Smooth muscle cell (in vitro differentiated cells): Measurements from ENCODE around the gene DPYD. TPM values are rescaled to one million over a fixed set of nuclear protein-coding genes. Genes with fewer than 3 reads are reported as not detected.

Experiments used
- DNase-seq: peaks from one replicate; lab custom pipeline; 2025; ENCODE audit not compliant: unreplicated experiment; lab: John Stamatoyannopoulos, UW
- H2AFZ ChIP-seq: fragments of 200-600 bp; sonication (generic); 2 replicates; pipeline ENCODE4 v1.6.0; 2016; ENCODE audit warnings: antibody characterized with exemption, low read depth, mild to moderate bottlenecking
- H3F3A ChIP-seq: fragments of 200-600 bp; sonication (generic); 2 replicates; pipeline ENCODE4 v1.6.0; 2017; ENCODE audit warnings: antibody characterized with exemption, low read depth
- H3K27ac ChIP-seq: fragments of 200-600 bp; sonication (generic); 2 replicates; pipeline ENCODE4 v1.5.1; 2016; ENCODE audit warnings: low read depth, mild to moderate bottlenecking
- H3K27me3 ChIP-seq: fragments of 200-600 bp; sonication (generic); 2 replicates; pipeline ENCODE4 v1.6.1; 2016; ENCODE audit warnings: low read depth, mild to moderate bottlenecking
- H3K36me3 ChIP-seq: fragments of 200-600 bp; sonication (generic); 2 replicates; pipeline ENCODE4 v1.5.1; 2016; ENCODE audit warnings: low read depth
- H3K4me1 ChIP-seq: fragments of 200-600 bp; sonication (generic); 2 replicates; pipeline ENCODE4 v1.5.1; 2016; ENCODE audit warnings: low read depth
- H3K4me2 ChIP-seq: fragments of 200-600 bp; sonication (generic); 2 replicates; pipeline ENCODE4 v1.6.0; 2016; ENCODE audit warnings: mild to moderate bottlenecking
- H3K4me3 ChIP-seq: fragments of 200-600 bp; sonication (generic); 2 replicates; pipeline ENCODE4 v1.5.1; 2016; ENCODE audit warnings: mild to moderate bottlenecking
- H3K79me2 ChIP-seq: fragments of 200-600 bp; sonication (generic); 2 replicates; pipeline ENCODE4 v1.6.0; 2016; ENCODE audit warnings: low read depth, mild to moderate bottlenecking
- H3K9ac ChIP-seq: fragments of 200-600 bp; sonication (generic); 2 replicates; pipeline ENCODE4 v1.6.0; 2016; ENCODE audit warnings: low read depth
- H3K9me3 ChIP-seq: fragments of 200-600 bp; sonication (generic); replicated peaks from 2 replicates; pipeline ENCODE4 v1.5.1; 2016; ENCODE audit warnings: low read depth
- H4K20me1 ChIP-seq: fragments of 200-600 bp; sonication (generic); 2 replicates; pipeline ENCODE4 v1.6.0; 2016; ENCODE audit warnings: low read depth
- CTCF ChIP-seq: fragments of 200-600 bp; sonication (generic); IDR thresholded peaks from 2 replicates; pipeline ENCODE4 v1.5.1; 2017; ENCODE audit warnings: borderline replicate concordance, mild to moderate bottlenecking, antibody characterized with exemption; ENCODE audit not compliant: insufficient read depth, poor library complexity, severe bottlenecking
- WGBS: methylation state at CpG from one replicate; pipeline ENCODE4 v1.1.7; 2016; ENCODE audit warnings: low lambda C conversion rate; 5-methylcytosine and 5-hydroxymethylcytosine counted together
- polyA plus RNA-seq: library from polyadenylated mRNA; unstranded; fragments of >200 nt; fragmentation: Nextera tagmentation; extraction: Ambion mirVana; gene quantifications from 2 replicates; pipeline ENCODE4 v1.2.1, GENCODE V29; 2016
- total RNA-seq: library from RNA; depleted of rRNA; stranded (reverse); fragments of >200 nt; gene quantifications from 2 replicates; pipeline ENCODE4 v1.2.3, GENCODE V29; 2014

Gene DPYD
- total and polyA plus RNA-seq, 2 experiments from 2014 or later: 1.8 to 2.0 TPM

- no peaks in the 10 kb centered on the region for H4K20me1 ChIP-seq
- peaks cover 4% of the 10 kb centered on the region for H3K27me3 ChIP-seq
- no peak overlapping the region for H3K27ac ChIP-seq
- no peak overlapping the region for H3K4me3 ChIP-seq
- H3K36me3 ChIP-seq: no peaks in the 10 kb centered on the region
- no peak for TF ChIP-seq CTCF
- no peak overlapping the region for H3K9ac ChIP-seq
- no peaks in the 10 kb centered on the region for H3F3A ChIP-seq
- H3K4me2 ChIP-seq: no peak overlapping the region
- H3K79me2 ChIP-seq: no peaks in the 10 kb centered on the region
- H3K9me3 ChIP-seq: no peaks in the 10 kb centered on the region
- H3K4me1 ChIP-seq: no peaks in the 10 kb centered on the region
- WGBS: 81% methylated on average over 3 of the region's 3 CpGs
- no peak for DNase-seq
- no peak overlapping the region for H2AFZ ChIP-seq
These were observed 5.3 kb upstream of the DPYD start for GRCh38 chr1:97926017-97926708.

- TF ChIP-seq CTCF: no peak
- Histone ChIP-seq H3K9me3 (no peaks in the 10 kb centered on the region), H3F3A (no peaks in the 10 kb centered on the region), H3K4me1 (peaks cover 2% of the 10 kb centered on the region), H3K36me3 (no peaks in the 10 kb centered on the region), H3K27me3 (peaks cover 4% of the 10 kb centered on the region), H3K27ac (no peak overlapping the region), H2AFZ (peak overlapping the region; percentile 27), H3K9ac (no peak overlapping the region), H4K20me1 (no peaks in the 10 kb centered on the region), H3K4me2 (no peak overlapping the region), H3K4me3 (no peak overlapping the region), H3K79me2 (no peaks in the 10 kb centered on the region)
- no peak for DNase-seq
These were observed 4.3 kb upstream of the DPYD start for GRCh38 chr1:97925151-97925550.

GRCh38 chr1:97923811-97924210 is 3.0 kb upstream of the DPYD start:
- no peaks in the 10 kb centered on the region for H4K20me1 ChIP-seq
- H3K27ac ChIP-seq: no peak overlapping the region
- no peak overlapping the region for H2AFZ ChIP-seq
- 85% methylated on average over 2 of the region's 2 CpGs for WGBS
- H3K4me1 ChIP-seq: peaks cover 8% of the 10 kb centered on the region
- no peaks in the 10 kb centered on the region for H3K9me3 ChIP-seq
- H3K27me3 ChIP-seq: peaks cover 16% of the 10 kb centered on the region
- no peak for TF ChIP-seq CTCF
- H3K4me3 ChIP-seq: no peak overlapping the region
- no peaks in the 10 kb centered on the region for H3K79me2 ChIP-seq
- H3F3A ChIP-seq: no peaks in the 10 kb centered on the region
- H3K36me3 ChIP-seq: no peaks in the 10 kb centered on the region
- H3K4me2 ChIP-seq: no peak overlapping the region
- H3K9ac ChIP-seq: no peak overlapping the region
- DNase-seq: no peak

GRCh38 chr1:97920276-97920831 is 480 bp downstream of the DPYD start:
- peak overlapping the region; percentile 95 for H3K4me3 ChIP-seq
- H4K20me1 ChIP-seq: no peaks in the 10 kb centered on the region
- H3K27ac ChIP-seq: peak overlapping the region; percentile 67
- H3K36me3 ChIP-seq: no peaks in the 10 kb centered on the region
- no peaks in the 10 kb centered on the region for H3K79me2 ChIP-seq
- no peak for TF ChIP-seq CTCF
- peaks cover 23% of the 10 kb centered on the region for H3K27me3 ChIP-seq
- H3K4me1 ChIP-seq: peaks cover 8% of the 10 kb centered on the region
- H3F3A ChIP-seq: no peaks in the 10 kb centered on the region
- H3K4me2 ChIP-seq: peak overlapping the region; percentile 97
- no peaks in the 10 kb centered on the region for H3K9me3 ChIP-seq
- no peak for DNase-seq
- 4% methylated on average over 17 of the region's 24 CpGs for WGBS
- peak overlapping the region; percentile 57 for H3K9ac ChIP-seq
- peak overlapping the region; percentile 98 for H2AFZ ChIP-seq
